PC-9 (cell line): ENCODE measurements around the gene CGB1.

Experiments used
- EZH2 ChIP-seq: fragments of 200-600 bp; sonication (generic); IDR thresholded peaks from 2 replicates; pipeline ENCODE4 v1.8.0; 2017; ENCODE audit warnings: antibody characterized with exemption, low read depth
- TF ChIP-seq, protein P1 (sequence below): fragments of 200-600 bp; sonication (generic); conservative IDR thresholded peaks from 2 replicates; pipeline ENCODE4 v1.6.1; 2017; ENCODE audit warnings: mixed run types, antibody characterized with exemption, mild to moderate bottlenecking, moderate library complexity

DNA sequence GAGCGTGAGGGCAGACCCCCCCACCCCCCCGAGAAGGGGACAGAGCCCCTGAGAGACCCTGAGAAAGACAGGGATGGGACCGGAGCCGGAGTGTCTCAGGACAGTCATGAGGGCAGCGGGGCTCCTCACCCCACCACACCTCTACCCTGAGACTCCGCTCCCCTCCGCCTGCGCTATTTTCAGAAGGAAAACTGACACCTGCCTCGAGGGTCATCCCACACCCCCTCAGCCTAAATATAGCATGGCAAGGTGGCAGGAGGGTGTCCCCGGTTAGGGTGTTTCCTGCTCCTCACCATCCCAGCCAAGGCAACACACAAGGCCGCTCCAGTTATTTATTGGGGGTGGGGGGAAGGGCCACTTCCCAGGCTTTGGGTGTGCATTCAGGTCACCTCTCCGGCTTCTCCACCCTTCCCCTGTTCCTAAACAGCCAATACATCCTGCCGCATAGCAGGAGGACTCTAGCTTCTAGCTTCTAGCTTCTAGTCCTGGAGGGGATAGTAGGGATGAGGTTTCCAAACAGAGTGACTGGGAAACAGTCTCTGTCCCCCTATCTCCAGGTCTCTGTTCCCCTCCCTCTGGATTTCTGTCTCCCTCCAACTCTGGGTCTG lies 29.3 kb upstream of the CGB1 start:
- TF ChIP-seq, protein P1, sequence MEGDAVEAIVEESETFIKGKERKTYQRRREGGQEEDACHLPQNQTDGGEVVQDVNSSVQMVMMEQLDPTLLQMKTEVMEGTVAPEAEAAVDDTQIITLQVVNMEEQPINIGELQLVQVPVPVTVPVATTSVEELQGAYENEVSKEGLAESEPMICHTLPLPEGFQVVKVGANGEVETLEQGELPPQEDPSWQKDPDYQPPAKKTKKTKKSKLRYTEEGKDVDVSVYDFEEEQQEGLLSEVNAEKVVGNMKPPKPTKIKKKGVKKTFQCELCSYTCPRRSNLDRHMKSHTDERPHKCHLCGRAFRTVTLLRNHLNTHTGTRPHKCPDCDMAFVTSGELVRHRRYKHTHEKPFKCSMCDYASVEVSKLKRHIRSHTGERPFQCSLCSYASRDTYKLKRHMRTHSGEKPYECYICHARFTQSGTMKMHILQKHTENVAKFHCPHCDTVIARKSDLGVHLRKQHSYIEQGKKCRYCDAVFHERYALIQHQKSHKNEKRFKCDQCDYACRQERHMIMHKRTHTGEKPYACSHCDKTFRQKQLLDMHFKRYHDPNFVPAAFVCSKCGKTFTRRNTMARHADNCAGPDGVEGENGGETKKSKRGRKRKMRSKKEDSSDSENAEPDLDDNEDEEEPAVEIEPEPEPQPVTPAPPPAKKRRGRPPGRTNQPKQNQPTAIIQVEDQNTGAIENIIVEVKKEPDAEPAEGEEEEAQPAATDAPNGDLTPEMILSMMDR = no peak
- no peak for TF ChIP-seq EZH2
